HepG2 (cell line): Measurements from ENCODE around the gene WBP1. TPM values are rescaled to one million over a fixed set of nuclear protein-coding genes. Genes with fewer than 3 reads are reported as not detected.
A peak's percentile ranks its signal among the peaks of the same experiment; 100 is the strongest.

Experiments
- ARID5B ChIP-seq: IDR thresholded peaks from 2 replicates; pipeline ENCODE4 v1.4.0; 2020; ENCODE audit warnings: mild to moderate bottlenecking, missing genetic modification reagents
- ARNT2 ChIP-seq: sonication (generic); formaldehyde crosslinking; IDR thresholded peaks from 2 replicates; pipeline ENCODE4 v1.8.0; 2022; ENCODE audit warnings: mild to moderate bottlenecking, low read depth, missing genetic modification reagents, moderate library complexity
- CEBPB ChIP-seq: IDR thresholded peaks from 2 replicates; pipeline ENCODE4 v1.6.1; 2011; ENCODE audit warnings: low read depth, low read length, improper control_type of control experiment, borderline replicate concordance
- CHD4 ChIP-seq: fragments of 200-600 bp; sonication (generic); IDR thresholded peaks from 2 replicates; pipeline ENCODE4 v1.7.0; 2017; ENCODE audit warnings: mild to moderate bottlenecking, low read length, borderline replicate concordance
- FLYWCH1 ChIP-seq: sonication (generic); formaldehyde crosslinking; IDR thresholded peaks from 2 replicates; pipeline ENCODE4 v1.8.1; 2023; ENCODE audit warnings: mild to moderate bottlenecking, missing genetic modification reagents
- FOXK2 ChIP-seq: fragments of 450-650 bp; IDR thresholded peaks from 2 replicates; pipeline ENCODE4 v1.6.1; 2016
- FOXO1 ChIP-seq: sonication (generic); formaldehyde crosslinking; IDR thresholded peaks from 2 replicates; pipeline ENCODE4 v1.4.0; 2020; ENCODE audit warnings: missing genetic modification reagents
- PAXIP1 ChIP-seq: sonication (generic); formaldehyde crosslinking; conservative IDR thresholded peaks from 2 replicates; pipeline ENCODE4 v1.4.0; 2020; ENCODE audit warnings: mild to moderate bottlenecking, missing genetic modification reagents, moderate library complexity
- REPIN1 ChIP-seq: sonication (generic); formaldehyde crosslinking; IDR thresholded peaks from 2 replicates; pipeline ENCODE4 v1.8.0; 2022; ENCODE audit warnings: missing genetic modification reagents, low read depth, mild to moderate bottlenecking, borderline replicate concordance
- SOX6 ChIP-seq, 2 experiments: fragments of 450-650 bp in 1 of 2; sonication (generic) in 1 of 2; formaldehyde crosslinking in 1 of 2; IDR thresholded peaks; 2 replicates each; pipeline versions ENCODE4 v1.4.0 to v1.6.1; 2017 to 2020; ENCODE audit warnings: antibody characterized with exemption in 1 of 2, mild to moderate bottlenecking in 1 of 2, missing genetic modification reagents in 1 of 2
- SP5 ChIP-seq: IDR thresholded peaks from 2 replicates; pipeline ENCODE4 v1.6.1; 2016; ENCODE audit warnings: low read depth, borderline replicate concordance
- THRA ChIP-seq: sonication (generic); formaldehyde crosslinking; IDR thresholded peaks from 2 replicates; pipeline ENCODE4 v1.4.0; 2020; ENCODE audit warnings: missing genetic modification reagents, borderline replicate concordance
- TSC22D2 ChIP-seq: sonication (generic); formaldehyde crosslinking; IDR thresholded peaks from 2 replicates; pipeline ENCODE4 v1.5.1; 2020; ENCODE audit warnings: missing genetic modification reagents, mild to moderate bottlenecking, borderline replicate concordance
- ZBTB33 ChIP-seq: sonication (generic); formaldehyde crosslinking; IDR thresholded peaks from 2 replicates; pipeline ENCODE4 v1.4.0; 2020; ENCODE audit warnings: missing genetic modification reagents
- ZNF138 ChIP-seq: sonication (generic); formaldehyde crosslinking; IDR thresholded peaks from 2 replicates; pipeline ENCODE4 v1.5.0; 2020; ENCODE audit warnings: mild to moderate bottlenecking, low read depth, missing genetic modification reagents
- ZNF576 ChIP-seq: sonication (generic); formaldehyde crosslinking; IDR thresholded peaks from 2 replicates; pipeline ENCODE4 v1.4.0; 2020; ENCODE audit warnings: mild to moderate bottlenecking, missing genetic modification reagents
- ZNF761 ChIP-seq: sonication (generic); formaldehyde crosslinking; conservative IDR thresholded peaks from 2 replicates; pipeline ENCODE4 v1.4.0; 2020; ENCODE audit warnings: mild to moderate bottlenecking, missing genetic modification reagents
- ZNF841 ChIP-seq: sonication (generic); formaldehyde crosslinking; IDR thresholded peaks from 2 replicates; pipeline ENCODE4 v1.8.1; 2023; ENCODE audit warnings: missing genetic modification reagents, borderline replicate concordance
- polyA plus RNA-seq, 8 experiments: library from polyadenylated mRNA; depleted of rRNA in 3 of 8; stranded (reverse) in 7 of 8; unstranded in 1 of 8; fragments of >200 nt; fragmentation: Illumina TruSeq in 4 of 8; extraction: Trizol in 4 of 8; gene quantifications; 2 replicates each; pipeline versions ENCODE4 v1.2.1 to v1.2.3, GENCODE V29; 2011 to 2016; ENCODE audit warnings: low read depth in 4 of 8, missing spikeins in 1 of 8, mixed read lengths in 1 of 8; ENCODE audit not compliant: insufficient read depth in 1 of 8
- total RNA-seq, 5 experiments: library from RNA; depleted of rRNA; stranded (reverse); fragments of >200 nt; fragmentation: Illumina TruSeq; extraction: Trizol; gene quantifications; 2 replicates each; pipeline ENCODE4 v1.2.3, GENCODE V29; 2016; ENCODE audit warnings: low read depth in 1 of 5

The WBP1 gene
- total and polyA plus RNA-seq, 2 of the 13 experiments (the other 11 are each of a cell fraction or from before 2014, with no cell fraction given), result 38.8 to 85.7 TPM

- TF ChIP-seq SP5 (CRISPR knock-in tag) (no peak), REPIN1 (CRISPR knock-in tag) (no peak), ZNF576 (CRISPR knock-in tag) (no peak), FOXK2 (peak; percentile 46; the same call in 1 of the 2 replicates), ZNF138 (CRISPR knock-in tag) (no peak), SOX6 (IDR thresholded peaks at IDR 0.05) (no peak), SOX6 (CRISPR knock-in tag; IDR thresholded peaks at IDR 0.05) (peak; percentile 45; the same call in 1 of the 2 replicates), ZBTB33 (peak; percentile 73), FOXO1 (0 out of 2 replicates have a peak, but pooled peaks have one; percentile 14), PAXIP1 (CRISPR knock-in tag) (peak; percentile 51), CHD4 (peak; percentile 21; the same call in 1 of the 2 replicates), ARID5B (CRISPR knock-in tag) (0 out of 2 replicates have a peak, but pooled peaks have one; percentile 12), ARNT2 (no peak), ZNF841 (CRISPR knock-in tag) (no peak), ZNF761 (CRISPR knock-in tag) (peak; percentile 60; the same call in 1 of the 2 replicates), CEBPB (peak; percentile 35; the same call in 1 of the 2 replicates), THRA (CRISPR knock-in tag) (peak; percentile 26; the same call in 1 of the 2 replicates), TSC22D2 (CRISPR knock-in tag) (0 out of 2 replicates have a peak, but pooled peaks have one; percentile 26), FLYWCH1 (no peak)
Measured at GRCh38 chr2:74486141-74486540, 27.9 kb downstream of the WBP1 start (continued).
